HG02970 (cell line): ENCODE data around the gene FKBP8.
"Not testable (repeated sequence)": the region's sequence is repeated elsewhere in the genome, so short reads cannot be mapped to it uniquely, and the experiment has no call there.

ENCODE experiments used
- ATAC-seq: cut with Tn5 transposase; IDR thresholded peaks from one replicate; pipeline ENCODE4 v1.9.1; 2021; ENCODE audit warnings: mild to moderate bottlenecking, moderate library complexity, moderate number of reproducible peaks; ENCODE audit not compliant: unreplicated experiment, low FRiP score

The FKBP8 gene

DNA sequence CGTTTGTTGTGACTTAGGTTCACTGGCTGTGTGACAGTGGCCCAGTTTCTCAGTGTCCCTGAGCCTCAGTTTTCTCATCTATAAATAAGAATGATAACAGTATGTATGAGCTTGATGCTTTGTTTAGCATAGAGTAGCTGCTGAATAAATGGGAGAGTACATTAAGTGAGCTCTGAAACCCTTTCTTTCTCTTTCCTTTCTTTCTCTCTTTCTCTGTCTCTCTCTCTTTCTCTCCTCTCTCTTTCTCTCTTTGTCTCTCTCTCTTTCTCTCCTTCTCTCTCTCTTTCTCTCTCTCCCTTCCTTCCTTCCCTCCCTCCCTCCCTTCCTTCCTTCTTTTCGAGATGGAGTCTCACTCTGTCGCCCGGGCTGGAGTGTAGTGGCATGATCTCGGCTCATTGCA lies 16.3 kb upstream of the FKBP8 start:
- ATAC-seq = no peak

DNA sequence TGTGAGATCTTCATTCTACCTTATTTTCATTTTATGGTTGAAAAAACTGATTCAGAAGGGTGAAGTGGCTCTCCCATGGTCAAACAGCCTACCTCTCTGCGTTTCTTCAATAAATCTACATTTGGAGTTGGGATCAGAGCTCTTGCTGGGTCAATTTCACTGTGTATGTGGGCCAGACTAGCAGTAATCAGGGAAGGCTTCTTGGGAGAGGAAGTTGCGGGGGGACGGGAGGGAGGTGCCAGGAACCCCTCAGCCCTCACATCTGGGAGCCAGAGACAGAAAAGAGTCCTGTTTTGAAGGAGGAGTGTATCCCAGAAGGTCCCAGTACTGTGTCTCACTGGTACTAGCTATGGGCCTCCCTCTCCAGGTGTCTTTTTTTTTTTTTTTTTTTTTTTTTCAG lies 15.2 kb upstream of the FKBP8 start:
- ATAC-seq = no peak

DNA sequence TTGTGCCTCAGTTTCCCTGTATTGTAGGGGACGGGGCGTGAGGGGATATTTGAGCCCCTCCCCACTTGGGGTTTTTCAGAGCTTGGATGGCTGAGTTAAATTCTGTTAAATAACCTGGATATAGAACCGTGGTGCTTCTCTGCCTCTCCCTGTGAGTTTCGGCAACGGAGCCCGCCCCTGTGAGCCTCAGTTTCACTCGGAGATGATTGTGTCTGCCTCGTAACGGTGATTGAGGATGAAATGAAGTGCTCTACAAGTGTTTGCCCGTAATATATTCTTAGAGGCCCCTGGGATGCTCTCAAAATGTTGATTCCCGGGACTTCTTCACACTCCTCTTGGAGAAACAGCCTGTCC lies 14.8 kb upstream of the FKBP8 start:
- no peak for ATAC-seq

DNA sequence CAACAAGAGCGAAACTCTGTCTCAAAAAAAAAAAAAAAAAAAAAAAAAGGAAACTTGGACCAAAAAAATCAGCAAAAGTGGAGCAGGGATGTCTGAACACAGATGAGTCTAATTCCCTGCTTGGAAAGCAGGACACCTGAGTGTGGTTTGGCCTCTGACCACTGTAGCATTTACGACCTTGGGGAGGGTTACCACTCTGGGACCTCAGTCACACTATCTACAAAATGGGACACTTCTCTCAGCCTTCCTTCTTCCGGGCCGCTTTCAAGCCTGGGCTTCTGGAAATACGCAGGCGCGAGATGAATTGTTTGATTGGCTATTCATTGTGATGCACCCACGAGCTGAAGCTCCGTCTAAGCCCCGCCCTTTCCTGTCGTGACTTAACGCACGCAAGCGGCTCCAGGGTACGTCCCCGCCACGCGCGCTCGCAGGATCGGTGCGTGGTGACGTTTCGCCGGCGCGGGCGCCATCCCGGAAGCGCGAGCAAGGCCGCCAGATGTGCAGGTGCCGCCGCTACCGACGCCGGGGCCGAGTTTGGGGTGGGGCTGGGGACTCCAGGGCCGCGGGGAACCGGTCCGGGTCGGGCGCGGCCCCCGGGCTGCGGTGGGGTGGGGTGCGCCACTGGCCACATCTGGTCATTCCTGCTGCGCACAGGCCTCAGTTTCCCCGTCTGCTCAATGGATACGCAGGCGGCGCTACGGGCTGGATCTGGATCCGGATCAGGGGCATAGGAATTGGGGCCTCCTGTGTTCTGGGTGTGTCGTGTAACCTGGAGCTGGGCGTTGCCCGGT lies 14.2 kb upstream of the FKBP8 start, which contains the start of gene KXD1:
TSS of gene KXD1 (plus strand) at position 460 of the 791 bp plus-strand sequence. CDS start 4,187 bp downstream, outside the sequence.
- peak; percentile 96 for ATAC-seq

DNA sequence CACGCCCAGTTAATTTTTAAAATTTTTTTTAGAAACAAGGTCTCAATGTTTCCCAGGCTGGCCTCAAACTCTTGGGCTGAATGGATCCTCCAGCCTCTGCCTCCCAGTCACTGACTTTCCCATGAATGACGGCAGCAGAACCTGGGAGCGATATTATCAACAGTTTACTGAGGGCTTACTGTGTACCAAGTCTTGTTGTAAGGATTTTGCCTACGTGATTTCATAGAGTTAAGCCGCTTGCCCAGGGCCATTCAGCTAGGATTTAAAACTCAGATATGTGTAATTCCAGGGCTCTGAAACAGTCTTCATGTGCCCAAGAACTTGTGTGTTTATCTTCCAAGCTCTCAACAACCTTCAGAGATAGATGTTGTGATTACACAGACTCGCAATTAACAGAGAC lies 8.3 kb upstream of the FKBP8 start:
- ATAC-seq = no peak

DNA sequence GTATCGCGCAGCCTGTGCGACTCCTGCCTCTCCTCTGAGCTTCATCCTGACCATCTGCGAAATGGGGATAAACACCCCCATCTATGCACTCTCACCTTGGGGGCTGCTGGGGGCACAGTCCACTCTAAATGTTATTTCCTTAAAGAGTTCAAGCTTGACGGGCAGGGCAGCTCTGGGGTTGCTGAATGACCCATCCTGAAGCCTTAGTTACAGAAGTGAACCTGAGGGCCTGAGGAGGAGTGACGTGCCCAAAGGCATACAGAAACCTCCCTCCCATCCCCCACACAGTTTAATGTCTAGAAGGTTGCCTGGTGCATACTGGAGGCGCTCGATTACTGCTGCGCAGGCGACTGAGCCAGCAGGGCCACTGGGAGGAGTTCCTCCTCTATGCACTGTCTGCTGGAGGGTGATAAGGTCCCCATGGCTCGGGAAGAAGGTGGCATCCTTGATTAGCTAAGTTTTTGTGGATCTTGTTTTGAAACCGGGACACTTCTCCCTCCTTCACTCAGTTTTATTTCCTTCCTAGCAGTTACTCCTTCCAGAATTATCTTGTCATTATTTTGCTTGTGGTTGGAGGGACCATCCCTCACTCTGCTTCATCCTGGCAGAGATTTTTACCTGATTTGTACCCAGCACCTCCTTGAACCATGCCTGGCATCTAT lies 572 bp upstream of the FKBP8 start:
- ATAC-seq = peak; percentile 35

DNA sequence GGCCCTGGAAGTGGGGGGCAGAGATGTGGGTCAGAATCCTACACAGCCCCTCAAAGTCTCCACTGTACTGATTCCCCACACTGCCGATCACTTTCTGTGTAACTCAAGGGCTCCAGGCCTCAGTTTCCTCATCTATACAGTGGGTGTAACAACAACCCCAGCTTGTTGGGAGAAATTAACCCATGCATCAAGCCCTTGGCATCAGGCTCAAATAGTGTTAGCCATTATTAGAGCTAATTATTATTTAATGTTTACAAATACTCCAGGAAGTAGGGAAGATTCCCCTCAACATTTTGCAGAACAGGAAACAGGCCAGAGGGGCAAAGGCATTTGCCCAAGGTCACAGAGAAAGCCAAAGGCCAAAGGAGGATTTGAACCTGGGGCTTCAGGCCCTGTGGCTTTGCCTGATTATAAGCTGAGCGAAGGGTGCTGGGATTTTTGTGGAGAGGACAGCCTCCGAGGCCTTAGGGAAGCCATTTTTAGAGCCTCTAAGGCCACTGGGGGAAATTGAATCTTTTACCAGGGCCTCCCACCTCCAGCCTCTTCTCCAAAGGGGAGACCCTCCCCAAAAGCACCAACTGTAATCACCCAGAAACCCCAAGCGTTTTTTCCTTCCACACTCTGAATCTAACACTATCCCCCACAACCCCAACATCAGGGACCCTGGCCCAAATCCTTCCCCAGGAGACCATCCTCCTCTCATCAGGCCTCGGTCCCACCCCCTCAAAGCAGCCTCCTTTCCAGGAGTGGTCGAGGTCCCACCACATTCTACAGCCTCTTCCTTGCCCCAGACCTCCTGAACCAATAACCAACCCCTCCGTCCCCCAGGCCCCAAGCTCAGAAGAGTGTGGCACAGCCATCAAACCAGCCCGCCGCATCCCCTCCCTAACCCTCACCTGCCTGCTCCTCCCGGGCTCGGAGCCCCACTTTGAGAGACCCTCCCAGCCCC lies 1.1 kb downstream of the FKBP8 start:
- ATAC-seq = no peak

DNA sequence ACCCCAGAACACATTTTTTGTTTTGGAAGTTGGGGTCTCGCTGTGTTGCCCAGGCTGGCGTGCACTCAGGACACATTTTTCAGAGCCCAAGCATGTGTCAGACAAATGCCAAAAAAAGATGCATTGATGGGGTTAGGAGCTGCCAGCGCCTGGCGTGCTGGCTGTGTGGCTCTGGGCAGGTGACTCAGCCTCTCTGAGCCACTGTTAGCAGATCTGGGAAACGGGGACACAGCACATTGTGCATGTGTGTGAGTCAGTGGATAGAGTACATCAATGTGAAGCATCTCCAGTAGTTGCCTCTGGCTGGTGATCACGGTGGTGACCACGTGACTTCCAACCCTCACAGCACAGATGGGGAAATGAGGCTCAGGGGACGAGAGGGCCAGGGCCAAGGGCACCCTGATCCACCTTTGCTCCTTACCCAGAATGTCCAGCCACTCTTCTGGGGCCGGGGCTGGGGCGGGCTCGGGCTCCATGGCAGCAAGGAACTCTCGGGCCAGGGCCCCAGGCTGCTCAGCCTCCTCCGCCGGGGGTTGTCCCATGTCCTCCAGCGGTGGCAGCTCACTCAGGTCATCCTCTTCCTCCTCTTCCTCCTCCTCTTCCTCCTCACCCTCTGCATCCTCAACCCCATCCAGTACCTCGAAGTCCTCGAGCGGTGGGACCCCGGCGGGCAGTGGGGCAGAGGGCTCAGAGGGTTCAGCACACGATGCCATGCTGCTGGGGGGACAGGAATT lies 1.9 kb downstream of the FKBP8 start:
- ATAC-seq = no peak

DNA sequence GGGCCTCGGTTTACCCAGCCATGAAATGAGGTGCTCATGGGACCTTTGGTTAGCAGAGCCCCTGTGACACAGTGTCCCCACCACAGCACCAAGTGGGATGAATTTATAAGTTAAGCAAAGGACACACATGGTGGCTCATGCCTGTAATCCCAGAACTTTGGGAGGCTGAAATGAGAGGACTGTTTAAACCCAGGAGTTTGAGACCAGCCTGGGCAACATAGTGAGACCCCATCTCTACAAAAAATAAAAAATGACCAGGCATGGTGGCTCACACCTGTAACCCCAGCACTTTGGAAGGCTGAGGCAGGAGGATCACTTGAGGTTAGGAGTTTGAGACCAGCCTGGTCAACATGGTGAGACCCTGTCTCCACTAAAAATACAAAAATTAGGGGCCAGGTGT lies 3.2 kb downstream of the FKBP8 start:
- ATAC-seq = not testable (repeated sequence)

DNA sequence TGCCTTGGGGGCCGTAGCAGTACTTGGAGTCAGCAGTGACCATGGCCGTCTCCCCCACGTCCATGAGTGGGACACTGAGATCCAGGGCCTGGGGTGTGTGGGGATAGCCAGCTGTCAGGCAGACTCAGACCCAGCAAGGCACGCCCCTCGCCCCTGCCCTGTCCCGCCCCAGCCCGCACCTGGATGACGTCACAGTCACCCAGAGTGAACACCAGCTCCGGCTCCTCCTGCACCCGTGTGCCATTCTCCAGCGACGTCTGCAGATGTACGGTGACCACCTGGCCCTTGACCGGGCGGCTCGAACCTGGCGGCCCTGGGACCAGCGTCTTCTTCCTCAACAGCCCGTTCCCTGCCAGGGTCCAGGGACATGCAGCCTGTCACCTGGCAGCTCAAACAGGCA lies 4.0 kb downstream of the FKBP8 start:
- ATAC-seq = no peak

DNA sequence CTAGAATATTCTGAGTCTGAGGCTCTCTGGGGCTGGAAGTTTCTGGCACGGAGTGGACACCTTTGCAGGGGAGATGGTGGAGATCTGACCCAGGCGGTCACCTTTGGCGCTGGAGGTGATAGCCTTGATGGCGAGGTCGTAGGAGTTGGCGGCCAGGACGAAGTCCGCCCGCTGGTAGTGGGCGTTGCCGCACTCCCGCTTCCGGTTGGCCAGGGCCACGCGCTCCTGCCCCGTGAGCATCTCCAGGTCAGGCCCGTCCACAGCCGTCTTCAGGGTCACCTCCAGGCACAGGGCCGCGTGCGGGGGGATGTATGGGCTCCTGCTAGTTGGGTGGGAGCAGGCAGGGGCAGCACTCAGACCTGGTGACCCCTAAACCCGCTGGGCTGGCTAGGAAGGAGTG lies 5.3 kb downstream of the FKBP8 start:
- no peak for ATAC-seq

DNA sequence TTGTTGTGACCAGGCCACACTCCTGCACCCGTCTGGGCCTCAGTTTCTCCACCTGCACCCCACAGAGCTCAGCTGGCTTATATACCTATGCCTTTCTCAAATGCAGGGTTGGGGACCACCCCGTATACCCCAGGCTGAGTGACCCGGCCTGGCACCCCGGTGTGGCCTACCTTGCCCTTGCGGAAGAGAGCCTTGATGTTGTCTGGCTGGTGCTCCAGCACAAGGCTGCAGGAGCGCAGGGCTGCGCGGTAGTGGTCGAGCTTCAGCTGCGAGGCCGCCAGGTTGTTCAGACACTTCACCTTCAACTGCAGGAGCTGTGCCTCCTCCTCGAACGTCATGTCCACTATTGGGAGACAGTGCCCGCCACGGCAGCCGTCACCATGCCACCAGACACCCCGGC lies 5.9 kb downstream of the FKBP8 start:
- no peak for ATAC-seq

DNA sequence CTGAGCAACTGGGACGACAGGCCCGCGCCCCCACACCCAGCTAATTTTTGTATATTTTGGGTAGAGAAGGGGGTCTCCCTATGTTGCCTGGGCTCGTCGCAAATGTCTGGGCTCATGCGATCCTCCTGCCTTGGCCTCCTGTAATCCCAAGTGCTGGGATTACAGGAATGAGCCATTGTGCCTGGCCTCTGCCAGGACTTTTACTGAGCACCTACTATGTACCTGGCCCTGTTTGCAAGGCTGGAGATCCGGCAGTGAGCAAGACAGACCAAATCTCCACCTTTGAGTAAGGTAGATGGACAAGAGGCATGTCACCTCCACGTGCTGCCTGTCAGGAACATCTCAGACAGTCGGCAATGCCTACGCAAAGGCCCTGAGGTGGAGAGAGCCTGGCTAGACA lies 6.9 kb downstream of the FKBP8 start:
- no peak for ATAC-seq

DNA sequence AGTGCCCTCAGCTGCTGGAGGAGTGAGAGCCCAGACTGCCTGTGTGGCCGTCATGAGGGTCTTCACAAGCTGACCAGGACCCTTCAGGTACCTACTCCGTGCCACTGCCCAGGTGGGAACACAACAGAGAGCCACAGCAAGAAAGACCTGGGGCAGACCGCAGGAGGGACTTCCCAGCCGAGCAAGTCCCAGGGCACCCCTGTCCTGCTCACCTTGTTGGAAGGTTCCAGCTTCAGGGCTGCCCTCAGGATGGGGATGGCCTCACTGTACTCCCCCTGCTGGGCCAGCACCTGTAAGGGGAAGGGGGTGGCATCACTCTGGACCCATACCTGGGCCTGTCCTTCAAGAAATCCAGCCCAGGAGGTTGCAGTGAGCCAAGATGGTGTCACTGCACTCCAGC lies 10.3 kb downstream of the FKBP8 start:
- ATAC-seq = no peak

DNA sequence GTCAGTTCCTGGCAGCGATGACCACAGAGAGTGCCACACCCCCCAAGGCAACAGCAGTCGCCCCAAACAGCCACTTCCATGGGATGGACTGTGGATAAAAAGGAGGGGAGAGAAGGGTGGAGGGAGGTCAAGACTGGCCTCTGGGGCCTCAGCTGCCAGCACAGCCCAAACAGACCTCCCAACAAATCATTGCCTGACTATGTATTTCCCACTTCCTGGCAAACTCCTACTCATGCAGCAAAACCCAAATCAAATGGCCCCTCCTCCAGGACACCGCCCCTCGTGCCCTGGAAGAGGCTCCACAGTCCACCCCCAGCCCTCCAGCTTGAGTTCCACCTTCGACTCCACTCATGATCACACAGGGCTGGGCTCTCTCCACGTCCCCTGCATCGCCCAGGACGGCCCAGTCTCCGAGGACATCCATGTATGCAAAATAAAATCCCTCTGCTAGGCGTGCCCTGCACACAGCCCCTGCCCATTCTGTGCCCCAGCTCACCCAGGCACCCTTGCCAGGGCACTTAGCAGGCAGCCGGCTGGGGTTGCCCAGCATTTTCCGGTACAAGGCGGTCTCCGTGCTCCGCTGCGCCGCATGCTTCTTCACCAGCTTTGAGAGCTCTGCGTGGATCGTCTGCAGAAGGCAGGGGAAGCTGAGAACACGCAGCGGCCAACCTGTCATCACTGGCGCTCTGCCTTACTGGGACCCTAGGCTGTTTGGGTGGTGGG lies 11.0 kb downstream of the FKBP8 start:
- no peak for ATAC-seq

DNA sequence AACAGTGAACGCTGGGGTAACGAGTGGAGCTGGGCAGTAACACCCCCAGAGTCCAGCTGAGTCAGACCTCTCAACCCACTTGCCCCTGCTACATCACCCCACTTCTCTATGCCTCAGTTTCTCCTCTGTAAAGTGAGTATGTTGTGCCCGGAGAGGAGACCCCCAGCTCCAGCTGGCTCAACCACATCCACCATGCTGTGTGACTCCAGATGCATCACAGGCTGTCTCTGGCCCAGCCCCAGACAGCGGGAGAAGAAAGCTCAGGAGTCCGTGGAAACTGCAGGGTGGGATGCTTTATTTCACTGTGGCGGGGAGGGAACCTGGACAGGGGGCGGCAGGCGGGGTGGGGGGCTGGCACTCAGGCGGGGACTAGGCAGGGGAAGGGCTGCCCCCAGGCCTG lies 11.9 kb downstream of the FKBP8 start:
- ATAC-seq = no peak

DNA sequence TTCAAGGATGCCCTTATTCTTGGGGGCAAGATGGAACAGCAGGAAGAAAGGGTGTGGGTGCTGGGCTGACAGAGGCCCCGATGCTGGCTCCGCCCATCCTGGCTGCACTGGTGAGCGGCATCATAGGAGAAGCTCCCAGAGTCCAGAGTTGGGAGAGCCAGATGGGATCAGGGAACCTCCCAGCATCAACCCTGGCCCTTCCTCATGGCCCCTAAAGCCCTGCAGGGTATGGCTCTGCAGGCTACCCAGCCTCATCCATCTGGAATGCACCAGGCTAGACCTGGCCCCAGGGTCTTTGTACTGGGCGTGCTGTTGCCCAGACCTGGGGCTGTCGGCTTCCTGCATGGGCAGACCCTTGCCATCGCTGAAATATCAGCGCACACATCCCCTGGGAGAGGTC lies 13.6 kb downstream of the FKBP8 start:
- no peak for ATAC-seq

DNA sequence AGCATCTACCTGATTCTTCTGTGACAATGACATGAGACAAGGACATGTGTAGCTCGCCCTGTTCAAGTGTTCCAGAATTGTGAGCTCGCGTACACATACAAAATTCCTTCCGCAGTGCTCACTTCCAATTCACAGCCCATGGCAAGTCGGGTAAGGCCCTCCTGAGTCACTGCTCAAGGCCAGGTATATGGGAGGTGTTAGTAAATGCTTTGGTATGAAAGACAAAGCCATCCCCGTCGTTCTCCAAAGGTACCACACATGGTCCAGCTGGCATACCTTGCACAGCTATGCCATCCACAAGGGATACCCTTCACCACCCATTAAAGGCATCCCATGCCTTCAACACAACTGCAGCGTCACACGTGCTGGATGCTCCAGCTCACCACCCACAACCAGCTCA lies 17.1 kb downstream of the FKBP8 start:
- ATAC-seq = no peak

DNA sequence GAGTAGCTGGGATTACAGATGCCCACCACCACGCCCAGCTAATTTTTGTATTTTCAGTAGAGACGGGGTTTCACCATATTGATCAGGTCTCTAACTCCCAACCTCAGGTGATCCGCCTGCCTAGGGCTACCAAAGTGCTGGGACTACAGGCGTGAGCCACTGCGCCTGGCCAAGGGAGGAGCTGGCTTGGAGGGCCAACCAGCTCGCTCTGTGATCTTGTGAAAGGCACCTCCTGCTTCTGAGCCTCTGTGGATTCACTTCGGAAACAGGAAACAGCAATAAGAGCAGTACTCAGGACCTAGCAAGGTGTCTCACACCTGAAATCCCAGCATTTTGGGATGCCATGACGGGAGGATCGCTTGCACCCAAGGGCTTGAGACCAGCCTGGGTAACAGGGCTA lies 19.5 kb downstream of the FKBP8 start:
- ATAC-seq = no peak
